22Rv1 (cell line): ENCODE results near the gene NELFE.
"Not testable (repeated sequence)": the region's sequence is repeated elsewhere in the genome, so short reads cannot be mapped to it uniquely, and the experiment has no call there.

Experiments
- ZFX ChIP-seq: fragments of 450-650 bp; IDR thresholded peaks from 2 replicates; pipeline ENCODE4 v1.6.1; 2017; ENCODE audit warnings: antibody characterized with exemption, borderline replicate concordance
- TF ChIP-seq, protein P1 (sequence below): fragments of 450-650 bp; IDR thresholded peaks from 2 replicates; pipeline ENCODE4 v1.5.1; 2017; ENCODE audit warnings: mild to moderate bottlenecking

GRCh38 chr6:31932137-31932536, 26.6 kb downstream of the NELFE start:
- TF ChIP-seq, protein P1, sequence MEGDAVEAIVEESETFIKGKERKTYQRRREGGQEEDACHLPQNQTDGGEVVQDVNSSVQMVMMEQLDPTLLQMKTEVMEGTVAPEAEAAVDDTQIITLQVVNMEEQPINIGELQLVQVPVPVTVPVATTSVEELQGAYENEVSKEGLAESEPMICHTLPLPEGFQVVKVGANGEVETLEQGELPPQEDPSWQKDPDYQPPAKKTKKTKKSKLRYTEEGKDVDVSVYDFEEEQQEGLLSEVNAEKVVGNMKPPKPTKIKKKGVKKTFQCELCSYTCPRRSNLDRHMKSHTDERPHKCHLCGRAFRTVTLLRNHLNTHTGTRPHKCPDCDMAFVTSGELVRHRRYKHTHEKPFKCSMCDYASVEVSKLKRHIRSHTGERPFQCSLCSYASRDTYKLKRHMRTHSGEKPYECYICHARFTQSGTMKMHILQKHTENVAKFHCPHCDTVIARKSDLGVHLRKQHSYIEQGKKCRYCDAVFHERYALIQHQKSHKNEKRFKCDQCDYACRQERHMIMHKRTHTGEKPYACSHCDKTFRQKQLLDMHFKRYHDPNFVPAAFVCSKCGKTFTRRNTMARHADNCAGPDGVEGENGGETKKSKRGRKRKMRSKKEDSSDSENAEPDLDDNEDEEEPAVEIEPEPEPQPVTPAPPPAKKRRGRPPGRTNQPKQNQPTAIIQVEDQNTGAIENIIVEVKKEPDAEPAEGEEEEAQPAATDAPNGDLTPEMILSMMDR: not testable (repeated sequence)
- not testable (repeated sequence) for TF ChIP-seq ZFX
